HAP-1 (cell line): ENCODE results near the gene SLC16A12.
"Not testable (repeated sequence)": the region's sequence is repeated elsewhere in the genome, so short reads cannot be mapped to it uniquely, and the experiment has no call there.

ENCODE experiments used
- DNase-seq, 2 experiments: peaks; one replicate each; pipeline ENCODE4 v3.0.0-alpha.2; 2016 to 2020; ENCODE audit warnings: low spot score in 2 of 2
- H3K27me3 ChIP-seq: fragments of 250-450 bp; sonication (Bioruptor Pico); 2 replicates; pipeline ENCODE4 v1.5.1; 2020; ENCODE audit warnings: low read depth, mild to moderate bottlenecking, moderate library complexity
- H3K36me3 ChIP-seq: fragments of 250-450 bp; sonication (Bioruptor Pico); replicated peaks from 2 replicates; pipeline ENCODE4 v1.5.1; 2020; ENCODE audit warnings: mild to moderate bottlenecking
- H3K4me1 ChIP-seq: fragments of 250-450 bp; sonication (Bioruptor Pico); 2 replicates; pipeline ENCODE4 v1.5.1; 2020; ENCODE audit warnings: mild to moderate bottlenecking
- H3K4me3 ChIP-seq: fragments of 250-450 bp; sonication (Bioruptor Pico); 2 replicates; pipeline ENCODE4 v1.5.1; 2020; ENCODE audit warnings: mild to moderate bottlenecking, moderate library complexity
- H3K9me3 ChIP-seq: fragments of 250-450 bp; sonication (Bioruptor Pico); 2 replicates; pipeline ENCODE4 v1.5.1; 2020; ENCODE audit warnings: mild to moderate bottlenecking, moderate library complexity
- in situ Hi-C: fragments of 300-500 bp; cut with MboI; formaldehyde crosslinking; loops from 3 replicates; pipeline ENCODE4 v1.14.3; 2020; ENCODE audit warnings: low sequenced_read_pairs, inconsistent platforms, mixed read lengths

The SLC16A12 gene

DNA sequence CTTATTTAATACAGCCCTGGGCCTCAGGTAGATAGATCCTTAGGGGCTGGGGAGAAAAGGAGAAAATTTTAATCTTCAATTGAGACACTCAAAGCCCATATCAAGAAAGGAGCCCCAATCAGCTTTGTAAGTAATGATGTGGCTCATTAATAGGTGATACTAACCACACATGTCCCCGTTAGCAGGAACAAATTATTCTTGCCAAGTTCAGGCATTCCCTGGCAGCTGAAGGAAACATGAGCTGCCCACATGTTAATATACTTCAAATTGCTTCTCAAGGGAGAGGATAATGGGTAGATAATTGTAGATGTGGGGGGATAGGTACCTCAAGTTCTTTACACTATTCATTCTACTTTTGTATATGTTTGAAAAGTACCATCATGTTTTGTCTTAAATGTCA lies 106.5 kb downstream of the SLC16A12 start:
- H3K4me3 ChIP-seq = no peak overlapping the region
- H3K27me3 ChIP-seq = peaks cover under 1% of the 10 kb centered on the region
- in situ Hi-C loops = loop anchor here (25.0 kb wide), 1 partner anchor 283 kb away; the partner anchor contains the start of gene KIF20B
- H3K36me3 ChIP-seq = no peaks in the 10 kb centered on the region
- H3K4me1 ChIP-seq = peaks cover 8% of the 10 kb centered on the region; the same call in 1 of the 2 replicates
- no peak for DNase-seq
- H3K9me3 ChIP-seq = no peaks in the 10 kb centered on the region

DNA sequence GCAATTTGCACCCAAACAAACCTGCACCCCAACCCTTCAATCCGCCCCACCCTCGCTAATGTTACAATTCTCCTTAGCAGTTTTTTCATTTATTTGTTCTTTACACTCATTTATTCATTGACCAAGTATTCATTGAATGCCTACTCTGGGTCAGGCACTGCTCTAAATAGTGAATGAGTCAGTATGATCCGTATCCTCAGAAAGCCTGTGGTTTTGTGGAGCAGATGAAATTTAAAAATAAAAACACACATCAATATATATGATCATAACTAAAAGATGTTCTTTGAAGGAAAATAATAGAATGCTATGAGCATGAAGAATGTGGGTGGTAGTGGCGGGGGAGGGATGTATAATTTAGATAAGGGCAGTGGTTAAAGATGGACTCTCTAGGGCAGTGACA lies 107.8 kb downstream of the SLC16A12 start:
- in situ Hi-C loops = loop anchor here (25.0 kb wide), 1 partner anchor 285 kb away; the partner anchor contains the start of gene KIF20B
- DNase-seq = no peak
- H3K4me3 ChIP-seq = no peak overlapping the region
- no peaks in the 10 kb centered on the region for H3K27me3 ChIP-seq
- no peaks in the 10 kb centered on the region for H3K9me3 ChIP-seq
- H3K4me1 ChIP-seq = peaks cover 8% of the 10 kb centered on the region; the same call in 1 of the 2 replicates
- H3K36me3 ChIP-seq = no peaks in the 10 kb centered on the region

- in situ Hi-C loops = loop anchor here (25.0 kb wide), 1 partner anchor 286 kb away; the partner anchor contains the start of gene KIF20B
- Histone ChIP-seq H3K4me1 (peaks cover 8% of the 10 kb centered on the region; the same call in 1 of the 2 replicates), H3K27me3 (no peaks in the 10 kb centered on the region), H3K36me3 (no peaks in the 10 kb centered on the region), H3K4me3 (no peak overlapping the region), H3K9me3 (no peaks in the 10 kb centered on the region)
- peak; percentile 34 to 71 for DNase-seq
Observed at GRCh38 chr10:89426230-89426868, 109.0 kb downstream of the SLC16A12 start.

GRCh38 chr10:89425000-89425399 lies 110.4 kb downstream of the SLC16A12 start:
- no peak overlapping the region for H3K4me3 ChIP-seq
- peaks cover 8% of the 10 kb centered on the region; the same call in 1 of the 2 replicates for H3K4me1 ChIP-seq
- in situ Hi-C loops = loop anchor here (25.0 kb wide), 1 partner anchor 287 kb away; the partner anchor contains the start of gene KIF20B
- H3K36me3 ChIP-seq = peaks cover under 1% of the 10 kb centered on the region; the same call in 1 of the 2 replicates
- no peak for DNase-seq
- no peaks in the 10 kb centered on the region for H3K27me3 ChIP-seq
- no peaks in the 10 kb centered on the region for H3K9me3 ChIP-seq

DNA sequence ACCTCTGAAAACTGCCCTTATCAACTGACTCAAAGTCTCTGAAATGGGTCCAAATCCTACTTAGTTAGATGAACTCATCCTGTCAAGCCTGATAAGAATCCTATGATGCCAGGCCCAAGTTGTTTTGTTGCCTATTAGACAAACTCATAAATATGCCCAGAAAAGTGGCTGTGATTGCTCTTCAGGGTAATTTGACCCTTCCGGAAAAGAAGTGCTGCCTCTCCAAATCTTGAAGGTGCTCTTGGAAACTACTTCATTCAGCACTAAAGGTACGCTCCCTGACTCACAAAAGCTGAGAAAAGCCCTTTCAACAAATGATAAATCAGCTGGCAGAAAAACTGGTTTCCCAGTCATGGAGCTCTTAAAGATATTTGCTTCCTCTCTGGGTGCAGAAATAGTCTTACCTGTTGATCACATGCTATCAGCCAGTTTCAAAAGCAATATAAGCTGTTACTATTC lies 114.3 kb downstream of the SLC16A12 start:
- Histone ChIP-seq H3K36me3 (peaks cover 3% of the 10 kb centered on the region), H3K9me3 (no peaks in the 10 kb centered on the region), H3K4me1 (peaks cover 11% of the 10 kb centered on the region), H3K4me3 (no peak overlapping the region), H3K27me3 (no peaks in the 10 kb centered on the region)
- no peak for DNase-seq
- in situ Hi-C loops = no loop called here

DNA sequence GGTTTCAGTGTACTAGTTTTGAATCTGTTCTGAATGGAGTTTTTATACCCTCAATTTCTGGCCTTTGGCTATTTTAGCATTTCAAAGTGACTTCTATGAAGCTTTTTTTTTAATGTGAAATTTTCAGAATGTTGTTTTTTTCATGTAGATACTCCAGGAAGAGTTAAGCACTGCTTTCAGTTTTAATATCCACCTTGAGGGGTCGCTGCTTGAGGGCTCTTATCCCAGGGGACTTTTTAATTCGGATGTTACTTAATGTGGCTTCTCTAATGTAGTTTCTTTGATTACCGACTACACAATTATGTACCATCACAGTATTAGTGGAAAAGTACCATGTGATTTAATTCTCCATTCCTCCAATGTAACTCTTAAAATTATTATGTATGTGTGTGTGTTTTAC lies 115.8 kb downstream of the SLC16A12 start:
- H3K9me3 ChIP-seq = no peaks in the 10 kb centered on the region
- DNase-seq = peak; percentile 28 to 31
- no peak overlapping the region for H3K4me3 ChIP-seq
- peaks cover 3% of the 10 kb centered on the region for H3K36me3 ChIP-seq
- in situ Hi-C loops = no loop called here
- H3K27me3 ChIP-seq = no peaks in the 10 kb centered on the region
- H3K4me1 ChIP-seq = peaks cover 16% of the 10 kb centered on the region

GRCh38 chr10:89416465-89416864 lies 118.9 kb downstream of the SLC16A12 start:
- Histone ChIP-seq H3K4me1 (peaks cover 21% of the 10 kb centered on the region), H3K4me3 (no peak overlapping the region), H3K9me3 (no peaks in the 10 kb centered on the region), H3K36me3 (peaks cover 3% of the 10 kb centered on the region), H3K27me3 (no peaks in the 10 kb centered on the region)
- in situ Hi-C loops = no loop called here
- no peak for DNase-seq

DNA sequence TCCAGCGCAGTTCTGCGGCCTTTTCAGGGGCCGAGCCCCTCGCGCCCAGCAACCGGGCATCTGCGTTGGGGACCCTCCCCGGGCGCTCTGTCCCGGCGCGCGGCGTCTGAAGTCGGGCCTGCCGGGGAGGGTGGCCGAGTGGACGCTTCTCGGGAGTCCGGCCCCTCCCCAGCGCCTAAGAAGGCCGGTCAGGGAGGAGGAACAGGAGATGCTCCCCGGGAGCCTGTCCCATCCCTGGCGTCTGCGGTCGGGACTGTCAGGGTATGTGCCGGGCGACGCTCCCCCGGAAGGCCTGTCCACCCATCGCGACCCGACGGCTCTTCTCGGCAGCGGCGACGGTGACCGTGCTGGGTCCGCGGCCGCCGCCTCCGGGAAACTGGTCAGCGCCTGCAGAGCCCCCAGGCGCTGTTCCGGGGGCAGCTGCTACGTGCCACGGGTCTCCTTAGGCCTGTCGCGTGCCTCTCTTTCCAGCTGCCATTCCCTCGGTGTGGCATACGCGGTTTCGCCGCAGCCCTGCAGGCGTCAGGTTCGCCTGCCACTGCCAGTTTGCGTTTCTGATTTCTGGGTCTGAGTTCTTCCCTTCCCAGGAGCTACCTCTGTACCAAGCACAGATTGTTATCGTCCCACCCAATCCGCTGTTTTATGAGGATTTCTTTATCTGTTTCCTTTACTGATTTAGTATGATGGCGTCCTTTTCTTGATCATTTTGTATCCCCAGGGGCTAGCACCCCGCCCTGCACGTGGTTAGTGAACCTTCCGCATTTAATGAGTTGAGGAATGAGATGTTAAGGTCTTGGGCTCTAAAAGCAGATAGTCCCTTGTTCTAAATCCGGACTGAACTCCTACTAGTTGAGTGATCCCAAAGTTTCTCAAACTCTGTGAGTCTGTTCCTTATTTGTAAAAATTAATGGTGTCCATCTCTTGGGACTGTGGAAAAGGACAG lies 120.2 kb downstream of the SLC16A12 start:
- Histone ChIP-seq H3K9me3 (no peaks in the 10 kb centered on the region), H3K4me1 (peaks cover 21% of the 10 kb centered on the region), H3K36me3 (peaks cover 3% of the 10 kb centered on the region), H3K27me3 (no peaks in the 10 kb centered on the region), H3K4me3 (peak overlapping the region; percentile 68)
- in situ Hi-C loops = no loop called here
- peak in 1 of 2 experiments; percentile 48 for DNase-seq

GRCh38 chr10:89414146-89414878 lies 121.1 kb downstream of the SLC16A12 start, which contains the start of gene IFIT5:
Gene IFIT5, plus strand, starts transcription at chr10:89414568. Its CDS starts 231 bp downstream, at chr10:89414799.
- no peaks in the 10 kb centered on the region for H3K27me3 ChIP-seq
- in situ Hi-C loops = no loop called here
- H3K9me3 ChIP-seq = no peaks in the 10 kb centered on the region
- peak; percentile 62 to 77 for DNase-seq
- H3K36me3 ChIP-seq = no peaks in the 10 kb centered on the region; the same call in 1 of the 2 replicates
- H3K4me1 ChIP-seq = peaks cover 17% of the 10 kb centered on the region
- H3K4me3 ChIP-seq = peak within 1 kb of the TSS; percentile 68

GRCh38 chr10:89413398-89413912 lies 121.9 kb downstream of the SLC16A12 start:
- H3K4me3 ChIP-seq = no peak overlapping the region; the same call in 1 of the 2 replicates
- no peaks in the 10 kb centered on the region for H3K36me3 ChIP-seq
- no peak for DNase-seq
- no peaks in the 10 kb centered on the region for H3K9me3 ChIP-seq
- in situ Hi-C loops = no loop called here
- peaks cover 10% of the 10 kb centered on the region for H3K4me1 ChIP-seq
- H3K27me3 ChIP-seq = no peaks in the 10 kb centered on the region

DNA sequence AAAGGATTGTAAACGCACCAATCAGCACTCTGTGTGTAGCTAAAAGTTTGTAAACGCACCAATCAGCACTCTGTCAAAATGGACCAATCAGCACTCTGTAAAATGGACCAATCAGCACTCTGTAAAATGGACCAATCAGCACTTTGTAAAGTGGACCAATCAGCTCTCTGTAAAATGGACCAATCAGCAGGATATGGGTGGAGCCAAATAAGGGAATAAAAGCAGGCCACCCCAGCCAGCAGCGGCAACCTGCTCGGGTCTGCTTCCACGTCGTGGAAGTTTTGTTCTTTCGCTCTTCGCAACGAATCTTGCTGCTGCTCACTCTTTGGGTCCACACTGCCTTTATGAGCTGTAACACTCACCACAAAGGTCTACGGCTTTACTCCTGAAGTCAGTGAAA lies 123.1 kb downstream of the SLC16A12 start:
- in situ Hi-C loops = not testable (repeated sequence)

GRCh38 chr10:89411135-89411534 lies 124.3 kb downstream of the SLC16A12 start:
- in situ Hi-C loops = not testable (repeated sequence)

More for the DNA sequence above, 123.1 kb downstream of the SLC16A12 start:
- DNase-seq, H3K4me3 ChIP-seq, H3K9me3 ChIP-seq, H3K36me3 ChIP-seq, H3K27me3 ChIP-seq: not testable (repeated sequence)
- peaks cover 10% of the 10 kb centered on the region for H3K4me1 ChIP-seq

GRCh38 chr10:89410551-89410950 lies 124.8 kb downstream of the SLC16A12 start:
- H3K4me3 ChIP-seq, in situ Hi-C loops, H3K4me1 ChIP-seq: not testable (repeated sequence)

More at GRCh38 chr10:89411135-89411534, 124.3 kb downstream of the SLC16A12 start:
- H3K27me3 ChIP-seq, DNase-seq, H3K4me3 ChIP-seq, H3K9me3 ChIP-seq, H3K36me3 ChIP-seq: not testable (repeated sequence)
- H3K4me1 ChIP-seq = peaks cover 10% of the 10 kb centered on the region

More at GRCh38 chr10:89410551-89410950, 124.8 kb downstream of the SLC16A12 start:
- H3K36me3 ChIP-seq, H3K9me3 ChIP-seq, H3K27me3 ChIP-seq, DNase-seq: not testable (repeated sequence)
